Stimulated activated CD4-positive, alpha-beta T cell treated with anti-CD3 and anti-CD28 coated beads, Interleukin-15, amount 100 ng/mL, for 48 hours (primary cell): ENCODE results near the gene TOMM7.
"Not testable (repeated sequence)": the region's sequence is repeated elsewhere in the genome, so short reads cannot be mapped to it uniquely, and the experiment has no call there.

Experiments
- DNase-seq, 2 donors: peaks; one replicate each; pipeline ENCODE4 v3.0.0-alpha.2; 2020; ENCODE audit warnings: low read depth in 2 of 2

Gene TOMM7

GRCh38 chr7:22853674-22854157 is 31.1 kb upstream of the TOMM7 start:
- peak; percentile 17 to 49 for DNase-seq

- no peak for DNase-seq
Measured at GRCh38 chr7:22853138-22853537, 30.5 kb upstream of the TOMM7 start.

- no peak for DNase-seq
Measured at GRCh38 chr7:22851145-22851544, 28.5 kb upstream of the TOMM7 start.

- not testable (repeated sequence) for DNase-seq
Measured at GRCh38 chr7:22850394-22850793, 27.7 kb upstream of the TOMM7 start.

GRCh38 chr7:22849662-22850061 is 27.0 kb upstream of the TOMM7 start:
- no peak for DNase-seq

GRCh38 chr7:22849172-22849571 is 26.5 kb upstream of the TOMM7 start:
- no peak for DNase-seq

GRCh38 chr7:22846961-22847360 is 24.3 kb upstream of the TOMM7 start:
- no peak for DNase-seq

- no peak for DNase-seq
Measured at GRCh38 chr7:22845221-22845834, 22.7 kb upstream of the TOMM7 start.

GRCh38 chr7:22843681-22844309 is 21.1 kb upstream of the TOMM7 start:
- DNase-seq = no peak

- DNase-seq = no peak
Measured at GRCh38 chr7:22842973-22843372, 20.3 kb upstream of the TOMM7 start.

GRCh38 chr7:22842383-22842941 is 19.8 kb upstream of the TOMM7 start:
- no peak for DNase-seq

- no peak for DNase-seq
Measured at GRCh38 chr7:22841954-22842353, 19.3 kb upstream of the TOMM7 start.

- no peak for DNase-seq
Measured at GRCh38 chr7:22837308-22837707, 14.7 kb upstream of the TOMM7 start.

- DNase-seq = not testable (repeated sequence)
Measured at GRCh38 chr7:22836506-22836905, 13.9 kb upstream of the TOMM7 start.

- no peak for DNase-seq
Measured at GRCh38 chr7:22833957-22834356, 11.3 kb upstream of the TOMM7 start.

- no peak for DNase-seq
Measured at GRCh38 chr7:22833113-22833855, 10.6 kb upstream of the TOMM7 start.

- DNase-seq = no peak
Measured at GRCh38 chr7:22832401-22832800, 9.8 kb upstream of the TOMM7 start.

GRCh38 chr7:22831602-22832305 is 9.1 kb upstream of the TOMM7 start:
- DNase-seq = no peak

GRCh38 chr7:22827563-22827962 is 4.9 kb upstream of the TOMM7 start:
- no peak for DNase-seq

- no peak for DNase-seq
Measured at GRCh38 chr7:22826593-22826992, 3.9 kb upstream of the TOMM7 start.

GRCh38 chr7:22824760-22825159 is 2.1 kb upstream of the TOMM7 start:
- DNase-seq = no peak

- no peak for DNase-seq
Measured at GRCh38 chr7:22823142-22823497, 471 bp upstream of the TOMM7 start.
